Fibroblast of mammary gland (primary cell): ENCODE measurements around the gene CDC45.

Experiments used
- DNase-seq: peaks from one replicate; pipeline ENCODE4 v3.0.0-alpha.2; 2010; ENCODE audit warnings: low read depth
- H3K4me3 ChIP-seq: 2 replicates; pipeline ENCODE4 v1.5.1; 2011; ENCODE audit warnings: low read depth, mild to moderate bottlenecking, low read length, moderate library complexity; ENCODE audit not compliant: control insufficient read depth
- TF ChIP-seq, protein P1 (sequence below): conservative IDR thresholded peaks from 2 replicates; pipeline ENCODE4 v1.5.1; 2011; ENCODE audit warnings: low read depth, low read length, inconsistent platforms; ENCODE audit not compliant: control insufficient read depth, insufficient read depth

The CDC45 gene

DNA sequence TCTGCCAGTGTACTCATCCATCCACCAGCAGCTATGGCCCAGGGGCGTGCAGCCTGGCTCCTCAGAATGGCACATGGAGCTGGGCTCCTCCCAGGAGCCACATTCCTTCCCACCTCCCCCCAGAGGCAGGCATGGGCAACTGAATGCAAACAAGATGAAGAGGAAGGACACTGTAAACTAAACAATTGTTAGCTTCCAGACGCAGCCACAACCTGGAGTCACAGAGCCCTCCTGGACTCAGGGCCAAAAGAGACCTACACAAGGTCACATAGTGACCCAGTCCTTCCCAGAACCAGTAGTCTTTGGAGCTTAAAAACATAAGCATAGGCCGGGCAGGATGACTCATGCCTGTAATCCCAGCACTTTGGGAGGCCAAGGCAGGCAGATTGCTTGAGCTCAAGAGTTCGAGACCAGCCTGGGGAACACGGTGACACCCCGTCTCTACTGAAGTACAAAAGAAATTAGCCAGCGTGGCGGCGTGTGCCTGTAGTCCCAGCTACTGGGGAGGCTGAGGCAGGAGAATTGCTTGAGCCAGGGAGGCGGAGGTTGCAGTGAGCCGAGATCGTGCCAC, 75.2 kb downstream of the CDC45 start:
- DNase-seq = peak; percentile 14
- no peak overlapping the region for H3K4me3 ChIP-seq
- TF ChIP-seq, protein P1, sequence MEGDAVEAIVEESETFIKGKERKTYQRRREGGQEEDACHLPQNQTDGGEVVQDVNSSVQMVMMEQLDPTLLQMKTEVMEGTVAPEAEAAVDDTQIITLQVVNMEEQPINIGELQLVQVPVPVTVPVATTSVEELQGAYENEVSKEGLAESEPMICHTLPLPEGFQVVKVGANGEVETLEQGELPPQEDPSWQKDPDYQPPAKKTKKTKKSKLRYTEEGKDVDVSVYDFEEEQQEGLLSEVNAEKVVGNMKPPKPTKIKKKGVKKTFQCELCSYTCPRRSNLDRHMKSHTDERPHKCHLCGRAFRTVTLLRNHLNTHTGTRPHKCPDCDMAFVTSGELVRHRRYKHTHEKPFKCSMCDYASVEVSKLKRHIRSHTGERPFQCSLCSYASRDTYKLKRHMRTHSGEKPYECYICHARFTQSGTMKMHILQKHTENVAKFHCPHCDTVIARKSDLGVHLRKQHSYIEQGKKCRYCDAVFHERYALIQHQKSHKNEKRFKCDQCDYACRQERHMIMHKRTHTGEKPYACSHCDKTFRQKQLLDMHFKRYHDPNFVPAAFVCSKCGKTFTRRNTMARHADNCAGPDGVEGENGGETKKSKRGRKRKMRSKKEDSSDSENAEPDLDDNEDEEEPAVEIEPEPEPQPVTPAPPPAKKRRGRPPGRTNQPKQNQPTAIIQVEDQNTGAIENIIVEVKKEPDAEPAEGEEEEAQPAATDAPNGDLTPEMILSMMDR = no peak

DNA sequence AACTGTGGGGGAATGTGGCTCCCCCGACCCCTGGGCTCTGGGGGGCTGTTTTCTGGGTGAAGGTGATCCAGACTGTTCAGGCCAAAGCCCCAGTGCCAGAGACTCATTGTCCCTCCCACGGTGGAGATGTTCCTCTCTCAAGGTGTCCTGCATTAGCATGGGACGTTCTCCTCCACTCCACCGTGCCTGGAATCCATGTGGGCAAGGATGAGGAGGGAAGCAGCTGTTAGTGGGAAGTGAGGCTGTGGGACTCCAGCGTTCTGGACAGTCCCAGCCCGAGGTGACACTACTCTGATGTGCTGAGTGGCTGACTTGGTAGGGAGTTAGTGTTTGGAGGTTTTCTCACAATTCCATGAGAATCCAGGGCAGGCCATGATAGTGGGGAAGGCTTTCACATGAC, 75.9 kb downstream of the CDC45 start:
- TF ChIP-seq, protein P1 = no peak
- no peak for DNase-seq
- no peak overlapping the region for H3K4me3 ChIP-seq

DNA sequence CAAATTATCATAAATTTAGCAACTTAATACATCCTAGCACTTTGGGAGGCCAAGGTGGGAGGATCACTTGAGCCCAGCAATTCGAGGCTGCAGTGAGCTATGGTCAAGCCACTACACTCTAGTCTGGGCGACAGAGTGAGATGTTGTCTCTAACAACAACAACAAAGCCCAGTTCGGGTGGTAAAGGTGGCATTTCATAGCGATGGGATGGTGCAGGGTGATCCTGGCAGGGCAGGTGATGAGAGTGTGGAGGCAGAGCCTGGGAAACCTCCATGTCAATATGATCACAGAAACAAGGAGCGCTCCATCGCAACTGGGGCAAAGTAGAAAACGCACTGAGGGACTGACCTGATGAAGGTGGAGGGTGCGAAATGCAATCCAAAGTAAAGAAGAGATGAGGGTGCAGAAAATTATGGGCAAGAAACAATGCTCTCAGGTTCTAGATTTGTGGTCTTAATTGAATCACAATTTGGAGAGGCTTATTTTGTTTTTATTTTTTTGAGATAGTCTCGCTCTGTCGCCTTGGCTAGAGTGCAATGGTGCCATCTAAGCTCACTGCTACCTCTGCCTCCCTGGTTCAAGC, 77.3 kb downstream of the CDC45 start:
- no peak overlapping the region for H3K4me3 ChIP-seq
- TF ChIP-seq, protein P1 = no peak
- no peak for DNase-seq

DNA sequence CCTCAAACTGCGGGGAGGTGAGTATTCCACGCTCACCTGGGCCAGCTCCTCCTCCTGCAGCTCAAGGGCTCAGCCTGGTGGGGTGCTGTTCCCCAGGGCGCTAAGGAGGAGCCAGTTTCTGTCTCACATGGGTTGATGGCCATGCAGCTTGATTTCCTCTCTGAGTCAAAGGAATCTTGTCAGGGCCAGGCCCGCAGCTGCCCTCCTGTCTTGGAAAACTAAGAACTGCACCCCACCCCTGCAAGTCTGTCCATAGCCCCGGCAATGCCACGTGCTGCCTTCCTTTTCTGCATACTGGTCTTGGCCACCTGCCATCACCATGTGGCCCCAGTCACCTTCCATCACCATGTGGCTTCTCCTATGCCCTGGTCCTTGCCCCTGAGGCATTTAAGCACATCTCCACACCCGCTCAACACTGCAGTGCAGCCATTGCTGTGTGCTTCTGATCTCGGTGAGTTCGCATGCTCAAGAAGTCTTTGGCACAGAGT, 79.6 kb downstream of the CDC45 start:
- DNase-seq = no peak
- TF ChIP-seq, protein P1 = no peak
- H3K4me3 ChIP-seq = no peak overlapping the region

DNA sequence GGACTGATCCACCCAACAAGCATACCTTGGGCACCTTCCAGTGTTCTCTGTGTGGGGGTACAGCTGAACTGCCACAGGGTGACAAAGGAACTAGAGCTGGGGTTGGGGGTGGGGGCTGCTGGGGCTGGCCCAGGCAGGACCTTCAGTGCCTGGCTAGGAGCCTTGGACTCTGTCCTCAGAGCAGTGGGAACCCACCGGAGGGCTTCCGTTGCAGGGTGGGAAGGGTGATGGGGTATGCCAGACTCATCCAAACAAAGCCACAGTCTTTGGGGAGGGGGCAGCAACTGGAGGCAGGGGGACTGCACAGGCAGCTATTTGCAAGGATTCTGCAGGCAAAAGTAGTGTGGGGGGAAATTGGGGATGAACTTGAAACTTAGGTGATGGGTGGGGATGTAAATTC, 80.2 kb downstream of the CDC45 start:
- no peak for DNase-seq
- TF ChIP-seq, protein P1 = no peak
- no peak overlapping the region for H3K4me3 ChIP-seq

DNA sequence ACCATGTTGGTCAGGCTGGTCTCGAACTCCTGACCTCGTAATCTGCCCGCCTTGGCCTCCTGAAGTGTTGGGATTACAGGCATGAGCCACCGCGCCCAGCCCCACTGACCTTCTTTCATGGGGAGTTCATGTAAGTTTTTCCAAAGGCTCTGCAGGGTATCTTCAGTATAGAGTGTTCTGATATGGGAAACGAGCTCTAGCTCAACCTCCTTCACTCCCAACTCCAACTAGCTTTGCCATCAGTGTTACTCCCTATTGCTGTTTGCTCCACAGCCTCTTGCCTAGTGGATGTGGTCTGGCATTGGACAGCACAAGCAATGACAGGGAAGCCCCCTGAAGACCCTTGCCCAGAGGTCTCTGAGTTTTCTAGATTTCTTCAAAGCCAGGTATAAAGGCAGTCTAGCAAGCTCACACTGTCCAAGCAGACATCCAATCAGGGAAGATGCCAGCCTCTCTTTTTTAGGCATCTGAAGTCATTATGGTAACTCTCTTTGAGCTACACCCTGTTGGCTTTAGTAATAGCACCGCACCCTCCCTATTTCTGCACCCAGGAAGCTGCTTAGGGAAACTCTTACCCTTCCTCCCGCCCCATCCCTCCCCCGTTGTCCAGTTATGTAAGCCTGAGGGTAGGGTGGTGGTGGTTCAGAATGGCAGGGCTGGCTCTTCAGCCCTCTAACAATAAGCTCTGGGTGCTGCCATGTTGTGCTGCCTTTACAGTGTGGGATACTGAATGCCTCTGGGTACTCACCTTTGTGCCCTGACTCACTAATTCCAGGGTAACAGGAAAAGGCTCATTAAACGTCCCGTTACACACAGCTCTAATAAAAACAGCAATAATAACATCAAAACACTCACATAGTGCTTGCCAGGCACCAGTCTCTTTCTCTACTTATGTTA, 85.9 kb downstream of the CDC45 start:
- TF ChIP-seq, protein P1 = no peak
- DNase-seq = no peak
- no peak overlapping the region for H3K4me3 ChIP-seq
